ENCODE data around the gene SPAG5. TPM values are rescaled to one million over a fixed set of nuclear protein-coding genes. Genes with fewer than 3 reads are reported as not detected.

SPAG5 gene
- total and polyA plus RNA-seq, 9 of the 15 experiments (the other 6 are each of a cell fraction or from before 2014, with no cell fraction given), result 94.4 to 286 (median 151) TPM

- TF ChIP-seq ZNF318 (IDR thresholded peaks at IDR 0.05; ENCODE audit: borderline replicate concordance in 1 of 2, low read depth in 1 of 2), result no peak
- 0 out of 4 replicates have a peak, but pooled peaks of 1 of the 2 experiments have one; percentile 25 for TF ChIP-seq MNT (conservative IDR thresholded peaks at IDR 0.05)
- no peak for TF ChIP-seq ARHGAP35 (IDR thresholded peaks at IDR 0.05; ENCODE audit: partially characterized antibody)
- TF ChIP-seq JUNB (CRISPR knock-in tag; conservative IDR thresholded peaks at IDR 0.05), result no peak
- no peak for TF ChIP-seq MLX (CRISPR knock-in tag; conservative IDR thresholded peaks at IDR 0.05)
- TF ChIP-seq FOXO4 (CRISPR knock-in tag; IDR thresholded peaks at IDR 0.05), result no peak
- TF ChIP-seq ZNF133 (CRISPR knock-in tag; IDR thresholded peaks at IDR 0.05), result no peak
- peak; percentile 57 to 74; a peak in 2 of 4 replicates for TF ChIP-seq MAZ (CRISPR knock-in tag; conservative IDR thresholded peaks at IDR 0.05 in 1 of 2, IDR thresholded peaks at IDR 0.05 in 1 of 2)
- no peak for TF ChIP-seq EP300 (IDR thresholded peaks at IDR 0.05; ENCODE audit: low read length)
- no peak; the same call in 1 of the 2 replicates for TF ChIP-seq ETV1 (tag; conservative IDR thresholded peaks at IDR 0.05; ENCODE audit: low read depth)
- TF ChIP-seq ZNF41 (CRISPR knock-in tag; conservative IDR thresholded peaks at IDR 0.05), result no peak
These were observed 27.3 kb downstream of the SPAG5 start, which contains the start of gene PIGS (continued) for GRCh38 chr17:28571361-28572122.

All from K562 (cell line).